Measurements from ENCODE around the gene RPL28.

DNA sequence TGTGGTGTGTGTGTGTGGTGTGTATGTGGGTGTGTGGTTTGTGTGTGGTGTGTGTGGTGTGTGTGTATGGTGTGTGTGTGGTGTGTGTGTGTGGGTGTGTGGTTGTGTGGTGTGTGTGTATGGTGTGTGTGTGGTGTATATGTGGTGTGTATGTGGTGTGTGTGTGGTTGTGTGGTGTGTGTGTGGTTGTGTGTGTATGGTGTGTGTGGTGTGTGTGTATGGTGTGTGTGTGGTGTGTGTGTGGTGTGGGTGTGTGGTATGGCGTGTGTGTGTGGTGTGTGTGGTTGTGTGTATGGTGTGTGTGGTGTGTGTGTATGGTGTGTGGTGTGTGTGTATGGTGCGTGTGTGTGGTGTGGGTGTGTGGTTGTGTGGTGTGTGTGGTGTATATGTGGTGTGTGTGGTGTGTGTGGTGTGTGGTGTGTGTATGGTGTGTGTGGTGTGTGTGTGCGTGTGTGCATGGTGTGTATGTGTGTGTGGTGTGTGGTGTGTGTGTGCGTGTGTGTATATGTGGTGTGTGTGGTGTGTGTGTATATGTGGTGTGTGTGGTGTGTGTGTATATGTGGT lies 48.7 kb downstream of the RPL28 start:
- TF ChIP-seq POLR2A (IDR thresholded peaks at IDR 0.05), result no peak
- TF ChIP-seq, protein P1, sequence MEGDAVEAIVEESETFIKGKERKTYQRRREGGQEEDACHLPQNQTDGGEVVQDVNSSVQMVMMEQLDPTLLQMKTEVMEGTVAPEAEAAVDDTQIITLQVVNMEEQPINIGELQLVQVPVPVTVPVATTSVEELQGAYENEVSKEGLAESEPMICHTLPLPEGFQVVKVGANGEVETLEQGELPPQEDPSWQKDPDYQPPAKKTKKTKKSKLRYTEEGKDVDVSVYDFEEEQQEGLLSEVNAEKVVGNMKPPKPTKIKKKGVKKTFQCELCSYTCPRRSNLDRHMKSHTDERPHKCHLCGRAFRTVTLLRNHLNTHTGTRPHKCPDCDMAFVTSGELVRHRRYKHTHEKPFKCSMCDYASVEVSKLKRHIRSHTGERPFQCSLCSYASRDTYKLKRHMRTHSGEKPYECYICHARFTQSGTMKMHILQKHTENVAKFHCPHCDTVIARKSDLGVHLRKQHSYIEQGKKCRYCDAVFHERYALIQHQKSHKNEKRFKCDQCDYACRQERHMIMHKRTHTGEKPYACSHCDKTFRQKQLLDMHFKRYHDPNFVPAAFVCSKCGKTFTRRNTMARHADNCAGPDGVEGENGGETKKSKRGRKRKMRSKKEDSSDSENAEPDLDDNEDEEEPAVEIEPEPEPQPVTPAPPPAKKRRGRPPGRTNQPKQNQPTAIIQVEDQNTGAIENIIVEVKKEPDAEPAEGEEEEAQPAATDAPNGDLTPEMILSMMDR (IDR thresholded peaks at IDR 0.05), result no peak

Measured in uterus (tissue), 2 donors.